Measurements from ENCODE around the gene TMEM132E. TPM values are rescaled to one million over a fixed set of nuclear protein-coding genes. Genes with fewer than 3 reads are reported as not detected.

TMEM132E gene
- total RNA-seq, 1 donor: under 0.01 TPM

GRCh38 chr17:34616148-34616547 lies 36.8 kb downstream of the TMEM132E start:
- no peak for DNase-seq (ENCODE audit: low read depth)
- H3K4me3 ChIP-seq (ENCODE audit: low read depth, low read length): no peak overlapping the region
- TF ChIP-seq CTCF (IDR thresholded peaks at IDR 0.05; ENCODE audit: insufficient read depth, low read length): no peak

GRCh38 chr17:34617398-34617797 lies 38.0 kb downstream of the TMEM132E start:
- TF ChIP-seq CTCF (IDR thresholded peaks at IDR 0.05; ENCODE audit: insufficient read depth, low read length): no peak
- H3K4me3 ChIP-seq (ENCODE audit: low read depth, low read length): no peak overlapping the region
- DNase-seq (ENCODE audit: low read depth): no peak

- no peak for DNase-seq (ENCODE audit: low read depth)
- no peak overlapping the region for H3K4me3 ChIP-seq (ENCODE audit: low read depth, low read length)
- TF ChIP-seq CTCF (IDR thresholded peaks at IDR 0.05; ENCODE audit: insufficient read depth, low read length): no peak
These were observed 40.4 kb downstream of the TMEM132E start for GRCh38 chr17:34619687-34620217.

GRCh38 chr17:34620458-34620857 lies 41.1 kb downstream of the TMEM132E start:
- DNase-seq (ENCODE audit: low read depth): no peak
- no peak for TF ChIP-seq CTCF (IDR thresholded peaks at IDR 0.05; ENCODE audit: insufficient read depth, low read length)
- no peak overlapping the region for H3K4me3 ChIP-seq (ENCODE audit: low read depth, low read length)

- H3K4me3 ChIP-seq (ENCODE audit: low read depth, low read length): no peak overlapping the region
- DNase-seq (ENCODE audit: low read depth): no peak
- TF ChIP-seq CTCF (IDR thresholded peaks at IDR 0.05; ENCODE audit: insufficient read depth, low read length): no peak
These were observed 43.7 kb downstream of the TMEM132E start for GRCh38 chr17:34622862-34623623.

DNA sequence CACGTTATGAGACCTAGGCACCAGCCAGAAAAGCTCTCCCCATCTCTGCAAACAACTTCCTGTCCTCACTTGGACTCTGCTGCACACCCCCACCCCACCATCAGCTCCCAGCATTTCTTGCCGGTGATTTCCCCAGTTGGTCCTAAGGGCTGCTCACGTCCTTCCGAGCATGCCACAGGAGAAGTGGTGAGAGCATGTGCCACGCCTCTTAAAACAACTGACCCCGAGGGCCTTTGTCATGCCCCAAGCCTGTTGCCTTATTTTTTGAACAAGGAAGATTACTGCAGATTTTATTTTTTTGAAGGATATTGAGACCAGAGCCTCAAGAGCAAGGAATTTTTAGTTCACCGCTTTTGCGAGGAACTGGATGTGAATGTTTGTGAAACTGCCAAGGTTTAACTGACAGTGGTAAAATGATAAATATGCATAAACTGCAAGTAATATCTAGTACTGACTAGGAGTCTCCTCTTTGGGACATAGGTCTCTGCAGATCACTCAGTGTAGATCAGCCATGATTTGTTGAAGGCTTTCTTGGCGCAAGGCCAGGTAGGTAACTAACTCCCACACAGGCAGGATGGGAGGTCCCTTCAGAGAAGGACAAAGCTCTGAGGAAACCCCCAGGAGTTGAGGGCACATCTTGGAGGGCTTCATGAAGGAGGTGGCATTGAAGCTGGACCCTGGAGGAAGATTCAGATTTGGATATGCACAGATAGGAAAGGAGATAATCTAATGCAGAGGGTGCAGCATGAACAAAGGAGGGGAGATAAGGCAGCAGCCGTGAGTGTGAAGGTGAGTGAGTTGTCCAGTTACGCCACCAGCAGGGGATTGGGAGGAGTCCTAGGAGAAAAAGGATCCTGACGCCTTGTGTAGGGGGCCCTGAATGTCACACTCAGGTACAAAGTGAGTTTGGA lies 44.7 kb downstream of the TMEM132E start:
- H3K4me3 ChIP-seq (ENCODE audit: low read depth, low read length): no peak overlapping the region
- TF ChIP-seq CTCF (IDR thresholded peaks at IDR 0.05; ENCODE audit: insufficient read depth, low read length): no peak

More for the DNA sequence above, 44.7 kb downstream of the TMEM132E start:
- no peak for DNase-seq (ENCODE audit: low read depth)
